Left lobe of liver (tissue), 2 donors: ENCODE data around the gene RNASE8. TPM values are rescaled to one million over a fixed set of nuclear protein-coding genes. Genes with fewer than 3 reads are reported as not detected.
A peak's percentile ranks its signal among the peaks of the same experiment; 100 is the strongest.
"Not testable (repeated sequence)": the region's sequence is repeated elsewhere in the genome, so short reads cannot be mapped to it uniquely, and the experiment has no call there.

ENCODE experiments used
- ATAC-seq: fragments of 200-7000 bp; cut with Tn5 transposase; one replicate; pipeline ENCODE4 v1.9.1; 2020; ENCODE audit warnings: mild to moderate bottlenecking, moderate library complexity
- DNase-seq: peaks from one replicate; pipeline ENCODE4 v3.0.0-alpha.2; 2020; ENCODE audit warnings: low spot score
- total RNA-seq: library from RNA; stranded (reverse); gene quantifications from one replicate; pipeline ENCODE4 v1.2.1, GENCODE V29; 2021
- donor health status: DM: no; HTN: no; CAD: no; lungs with moderate emphysema.
- donor health status: DM: no; HTN: yes; CAD: no.

RNASE8 gene
- total RNA-seq, 1 donor from 2014 or later, result not detected

DNA sequence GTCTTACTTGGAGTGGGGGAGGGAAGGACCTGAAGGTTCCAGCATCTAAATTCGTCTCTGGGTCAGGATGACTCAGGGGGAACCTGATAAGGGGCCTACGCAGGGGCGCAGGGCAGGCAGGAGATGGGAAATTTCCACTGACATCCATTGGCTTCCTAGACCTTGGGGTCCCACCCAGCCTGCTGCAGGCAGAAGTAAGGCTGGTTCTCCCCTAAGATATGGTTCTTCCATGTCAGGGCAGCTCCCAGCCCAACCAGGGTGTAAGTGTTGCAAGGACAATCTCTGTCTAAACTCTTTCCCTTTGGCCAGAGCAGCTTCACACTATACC is 30.7 kb upstream of the RNASE8 start:
- ATAC-seq, result no peak

DNA sequence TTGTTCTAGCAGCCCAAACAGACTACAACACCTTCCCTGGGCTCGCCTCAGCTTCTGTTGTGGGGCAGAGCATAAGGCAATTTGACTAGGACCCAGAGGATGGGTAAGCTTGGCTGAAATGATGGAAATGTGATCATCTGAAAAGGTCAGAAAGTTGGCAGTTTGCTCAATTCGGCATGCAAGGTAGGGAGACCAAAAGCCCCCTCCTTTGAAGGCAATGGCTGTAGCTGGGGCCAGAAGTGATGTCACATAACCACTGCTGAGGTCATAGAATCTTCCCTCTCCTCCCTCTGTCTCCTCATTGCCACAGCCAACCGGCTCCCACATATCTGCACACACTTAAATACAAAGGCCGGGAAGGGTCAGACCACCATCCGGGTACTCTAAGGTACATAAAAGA is 27.7 kb upstream of the RNASE8 start, which contains the start of gene TPPP2:
Gene TPPP2, plus strand, starts transcription at position 301 of the 400 bp plus-strand sequence. CDS start 365 bp downstream, outside the sequence.
- no peak for ATAC-seq
- no peak for DNase-seq

More for the DNA sequence above, 30.7 kb upstream of the RNASE8 start:
- DNase-seq, result no peak

DNA sequence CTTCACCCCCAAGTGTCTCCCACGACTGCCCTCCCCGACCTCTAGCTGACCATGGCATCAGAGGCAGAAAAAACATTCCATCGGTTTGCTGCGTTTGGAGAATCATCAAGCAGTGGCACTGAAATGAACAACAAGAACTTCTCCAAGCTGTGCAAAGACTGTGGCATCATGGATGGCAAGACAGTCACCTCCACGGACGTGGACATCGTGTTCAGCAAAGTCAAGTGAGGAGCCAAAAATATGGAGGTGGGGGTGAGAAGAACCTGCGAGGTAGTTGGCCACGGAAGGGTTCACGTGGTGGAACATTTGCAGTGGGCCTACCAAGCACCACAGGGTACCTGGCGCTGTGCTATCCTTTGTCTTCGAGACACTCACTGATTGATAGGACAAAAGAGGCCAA is 27.1 kb upstream of the RNASE8 start:
- DNase-seq (no peak), ATAC-seq (no peak)

DNA sequence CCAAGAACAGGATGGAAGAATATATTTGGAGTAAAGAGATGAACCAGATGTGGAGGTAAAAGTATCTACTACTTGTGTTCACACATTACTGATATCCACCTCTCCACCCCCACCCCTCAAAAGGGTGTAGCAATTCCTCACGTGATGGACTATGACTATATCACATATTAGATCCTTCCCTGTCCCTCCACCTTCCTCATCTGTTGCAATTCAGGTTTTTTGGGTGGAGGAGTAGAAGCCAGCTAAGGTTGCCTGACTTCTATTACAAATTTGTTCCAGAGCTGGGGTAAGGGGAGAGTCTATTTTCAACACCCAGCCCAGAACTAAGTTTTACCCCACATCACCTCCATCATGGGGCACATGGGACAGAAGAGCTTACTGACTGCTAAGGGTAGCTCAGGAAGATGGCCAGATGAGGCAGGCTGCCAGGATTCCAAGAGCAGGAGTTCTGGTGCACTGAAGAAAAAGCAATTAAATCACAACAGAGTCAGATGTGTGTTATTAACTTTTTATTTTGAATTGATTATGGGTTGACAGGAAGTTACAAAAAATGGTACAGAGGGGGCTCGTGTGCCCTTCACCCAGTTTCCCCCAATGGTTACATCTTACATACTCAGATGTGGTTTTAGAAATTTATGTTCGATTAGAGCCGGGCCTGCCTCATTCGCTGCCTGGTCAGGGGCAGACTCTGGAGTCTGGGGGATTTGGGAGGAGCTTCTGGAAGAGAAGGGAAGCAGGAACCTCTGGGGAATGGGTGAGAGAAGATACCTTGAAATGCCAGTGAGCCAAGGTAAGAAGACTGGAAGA is 25.1 kb upstream of the RNASE8 start:
- no peak for ATAC-seq

DNA sequence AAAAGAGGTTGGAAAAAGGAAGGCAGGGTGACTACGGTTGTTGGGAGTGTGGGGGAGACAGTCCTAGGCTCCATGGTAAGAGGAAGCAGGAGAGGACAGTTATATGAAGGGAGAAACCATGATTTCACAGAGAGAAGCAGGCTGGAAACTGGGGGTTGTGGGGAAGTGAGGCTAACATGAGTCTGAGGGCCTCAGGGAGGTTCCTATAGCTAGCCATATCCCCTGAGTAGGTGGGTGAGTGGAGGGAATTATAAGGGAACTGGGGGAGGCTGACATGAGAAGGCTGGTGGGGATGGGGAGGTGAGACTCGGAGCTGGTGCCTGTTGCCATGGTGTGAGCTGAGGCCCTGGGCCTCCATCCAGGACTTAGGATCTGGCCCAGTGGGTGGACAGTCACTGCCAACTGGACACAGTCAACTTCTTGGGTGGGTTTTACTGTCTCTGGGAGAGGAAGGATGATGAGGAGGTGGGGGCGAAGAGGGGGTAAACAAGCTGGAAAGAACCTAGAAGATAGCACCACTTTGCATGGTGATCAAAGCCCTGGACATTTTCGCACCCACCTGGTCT is 24.4 kb upstream of the RNASE8 start:
- DNase-seq (no peak), ATAC-seq (no peak)

More for the DNA sequence above, 25.1 kb upstream of the RNASE8 start:
- no peak for DNase-seq

DNA sequence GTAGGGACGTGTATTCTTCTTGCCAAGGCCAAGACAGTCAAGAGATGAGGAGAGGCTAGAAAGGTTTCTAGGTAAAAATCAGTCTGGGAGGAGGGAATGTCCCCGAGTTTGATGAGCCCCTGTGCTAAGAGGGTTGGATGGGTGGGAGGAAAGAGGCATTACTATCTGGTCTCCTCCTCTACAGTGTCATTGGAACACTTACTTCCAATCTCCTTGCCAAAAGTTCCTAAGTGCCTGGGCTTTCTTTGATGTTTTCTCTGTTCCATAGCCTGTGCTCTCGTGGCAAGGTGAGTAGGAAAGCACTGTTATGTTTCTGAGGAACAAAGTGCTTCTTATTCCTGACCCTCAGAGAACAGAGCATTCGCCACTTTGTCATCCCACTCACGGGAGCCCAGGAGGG is 22.9 kb upstream of the RNASE8 start, which contains the start of gene RNASE13:
Gene RNASE13, minus strand, starts transcription at position 101 of the 400 bp plus-strand sequence. CDS start 519 bp downstream, outside the sequence.
- no peak for DNase-seq
- ATAC-seq, result no peak

DNA sequence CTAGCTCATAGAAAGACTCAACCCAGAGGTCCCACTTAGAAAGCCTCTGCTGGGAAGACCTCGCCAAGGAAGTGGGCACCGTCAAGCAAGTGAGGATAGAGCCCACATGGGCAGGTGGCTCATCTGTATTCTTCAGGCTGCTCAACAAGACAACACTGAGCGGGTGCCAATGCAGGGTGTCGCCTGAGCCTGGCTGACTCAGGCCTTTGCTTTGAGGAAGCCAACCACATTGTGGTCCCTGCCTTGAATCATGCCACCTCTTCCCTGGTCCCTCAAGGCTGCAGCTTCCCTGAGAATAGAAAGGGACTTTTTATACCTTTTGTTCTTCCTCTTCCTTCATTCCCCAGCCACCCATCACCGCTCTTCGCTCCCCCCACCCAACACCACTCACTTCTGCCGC is 20.9 kb upstream of the RNASE8 start:
- DNase-seq (no peak), ATAC-seq (no peak)

DNA sequence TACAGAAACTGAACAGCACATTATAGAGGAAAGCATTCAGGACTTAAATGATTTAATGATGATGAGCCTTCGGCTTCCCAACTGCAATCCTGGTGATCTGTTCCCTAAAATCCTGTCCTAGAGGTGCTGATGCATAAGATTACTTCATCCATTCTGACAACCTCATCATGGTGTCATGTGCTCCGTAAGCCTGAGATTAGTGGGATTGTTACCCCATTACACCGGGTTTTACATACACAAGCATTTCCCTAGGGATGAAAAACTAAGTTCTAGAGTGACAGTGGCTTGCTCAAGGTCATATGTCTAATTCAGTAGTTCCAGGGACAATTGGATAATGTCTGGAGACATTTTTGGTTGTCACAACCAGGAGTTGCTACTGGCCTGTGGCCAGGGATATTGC is 20.5 kb upstream of the RNASE8 start:
- DNase-seq, result no peak
- no peak for ATAC-seq

DNA sequence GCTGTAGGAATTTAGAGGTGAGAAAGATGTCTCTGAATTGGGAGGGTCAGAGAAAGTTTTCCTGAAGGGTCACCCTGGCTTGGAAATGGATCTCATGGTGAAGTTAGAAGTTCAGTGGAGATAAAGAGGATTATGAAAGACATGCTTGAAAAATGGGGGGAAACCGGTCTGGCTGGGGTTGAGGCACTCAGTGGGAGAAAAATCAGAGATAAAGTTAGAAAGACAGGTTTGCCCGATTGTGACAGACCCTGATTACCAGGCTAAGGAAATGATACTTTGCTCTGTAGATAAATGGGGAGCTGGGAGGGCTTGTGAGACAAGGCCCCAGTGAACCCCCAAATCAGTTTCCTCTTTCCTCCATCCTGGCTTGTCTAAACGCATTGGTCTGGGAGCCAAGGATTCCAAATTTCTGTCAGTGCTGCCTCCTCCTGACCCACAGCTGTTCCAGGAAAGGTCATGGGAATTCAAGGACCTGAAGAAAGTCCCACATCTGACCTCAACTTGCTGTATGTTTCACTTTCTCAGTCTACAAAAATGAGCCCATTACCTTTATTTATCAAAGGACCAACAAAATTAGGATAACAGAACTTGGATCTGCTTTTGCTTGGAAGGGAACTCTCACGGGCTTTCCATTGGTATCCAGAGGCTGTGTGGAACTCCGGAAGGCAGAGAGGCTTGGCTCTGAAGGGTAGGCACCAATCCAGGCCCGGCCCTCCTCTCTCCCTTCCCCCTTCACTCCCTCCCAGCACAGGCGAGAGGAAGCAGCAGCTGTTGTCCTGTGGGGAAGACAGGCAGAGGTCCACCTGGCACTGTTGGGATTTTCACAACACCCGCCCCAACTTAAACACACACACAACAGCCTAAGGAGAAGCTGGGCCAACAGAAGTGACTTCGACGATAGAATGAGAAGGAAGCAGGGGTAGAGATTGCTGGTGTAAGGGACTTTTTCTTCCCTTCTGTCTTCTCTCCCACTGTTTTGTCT is 18.9 kb upstream of the RNASE8 start:
- DNase-seq (peak; percentile 95), ATAC-seq (peak; percentile 84)

DNA sequence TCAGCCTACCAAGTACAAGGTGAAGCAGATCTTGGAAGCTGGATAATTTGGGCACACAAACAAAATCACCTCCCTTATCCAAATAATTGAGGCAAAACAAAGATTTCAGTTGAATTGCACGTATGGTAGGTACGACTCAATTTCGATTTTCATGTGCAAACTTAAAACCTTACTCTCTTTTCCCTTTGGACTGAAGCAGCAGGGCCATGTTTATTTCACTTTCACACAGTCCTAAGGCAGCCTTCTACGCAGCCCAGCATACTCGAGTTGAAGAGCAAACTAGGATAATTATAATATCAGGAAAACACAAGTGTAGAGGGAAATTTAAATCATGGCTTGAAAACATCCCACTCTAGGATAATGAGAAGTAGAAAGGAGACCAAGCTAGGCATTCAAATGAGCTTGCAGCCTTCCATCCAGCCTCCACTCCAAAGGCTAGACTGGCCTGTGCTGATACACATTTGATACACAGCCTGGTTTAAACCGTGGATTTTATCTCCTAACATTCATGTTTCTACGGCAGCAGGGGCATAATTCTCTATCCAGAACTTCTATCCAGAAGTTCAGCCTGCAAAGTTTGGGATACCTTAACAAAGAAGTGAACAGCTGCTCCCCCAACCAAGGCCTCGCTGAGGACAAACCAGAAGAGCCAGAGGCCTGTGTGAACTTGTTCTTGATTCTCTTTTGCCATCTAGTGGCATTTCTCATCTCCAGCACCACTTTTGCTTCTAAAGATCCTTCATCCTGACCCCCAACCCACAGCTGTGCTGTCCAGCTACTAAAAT is 17.8 kb upstream of the RNASE8 start:
- ATAC-seq (peak; percentile 54), DNase-seq (no peak)

DNA sequence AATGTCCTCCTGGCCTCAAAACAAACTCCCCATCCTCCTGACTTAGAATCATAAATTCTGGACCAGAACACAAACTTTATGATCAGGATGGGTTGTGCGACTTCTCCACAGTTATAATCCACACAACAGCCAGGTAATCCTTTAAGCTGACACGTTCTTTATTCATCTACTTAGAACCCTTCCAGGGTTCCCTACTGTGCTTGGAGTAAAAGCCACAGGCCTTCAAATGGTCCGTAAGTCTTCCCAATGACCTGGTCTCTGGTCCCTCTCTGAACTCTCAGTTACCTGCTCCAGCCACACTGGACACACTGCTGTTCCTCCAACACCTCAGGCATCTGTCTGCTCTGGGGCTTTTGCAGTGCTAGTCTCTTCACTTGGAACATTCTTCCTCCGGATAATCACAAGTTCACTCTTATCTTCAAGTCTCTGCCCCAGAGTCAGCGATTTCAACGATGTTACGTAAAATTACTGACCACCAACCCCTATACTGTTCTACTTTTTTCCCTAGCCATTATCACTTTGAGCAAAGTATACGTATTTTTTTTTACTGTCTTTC is 17.2 kb upstream of the RNASE8 start:
- DNase-seq (no peak), ATAC-seq (no peak)

DNA sequence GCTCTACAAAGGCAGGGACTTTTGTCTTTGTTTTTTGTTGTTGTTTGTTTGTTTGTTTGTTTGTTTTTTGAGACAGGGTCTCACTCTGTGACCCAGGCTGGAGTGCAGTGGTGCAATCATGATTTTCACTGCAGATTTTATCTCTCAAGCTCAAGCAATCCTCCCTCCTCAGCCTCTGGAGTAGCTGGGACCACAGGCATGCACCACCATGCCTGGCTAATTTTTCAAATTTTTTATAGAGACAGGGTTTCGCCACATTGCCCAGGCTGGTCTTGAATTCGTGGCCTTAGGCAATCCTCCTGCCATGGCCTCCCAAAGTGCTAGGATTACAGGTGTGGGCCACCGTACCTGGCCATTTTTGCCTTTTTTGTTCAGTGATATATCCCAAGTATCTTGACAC is 16.7 kb upstream of the RNASE8 start:
- not testable (repeated sequence) for ATAC-seq, DNase-seq

DNA sequence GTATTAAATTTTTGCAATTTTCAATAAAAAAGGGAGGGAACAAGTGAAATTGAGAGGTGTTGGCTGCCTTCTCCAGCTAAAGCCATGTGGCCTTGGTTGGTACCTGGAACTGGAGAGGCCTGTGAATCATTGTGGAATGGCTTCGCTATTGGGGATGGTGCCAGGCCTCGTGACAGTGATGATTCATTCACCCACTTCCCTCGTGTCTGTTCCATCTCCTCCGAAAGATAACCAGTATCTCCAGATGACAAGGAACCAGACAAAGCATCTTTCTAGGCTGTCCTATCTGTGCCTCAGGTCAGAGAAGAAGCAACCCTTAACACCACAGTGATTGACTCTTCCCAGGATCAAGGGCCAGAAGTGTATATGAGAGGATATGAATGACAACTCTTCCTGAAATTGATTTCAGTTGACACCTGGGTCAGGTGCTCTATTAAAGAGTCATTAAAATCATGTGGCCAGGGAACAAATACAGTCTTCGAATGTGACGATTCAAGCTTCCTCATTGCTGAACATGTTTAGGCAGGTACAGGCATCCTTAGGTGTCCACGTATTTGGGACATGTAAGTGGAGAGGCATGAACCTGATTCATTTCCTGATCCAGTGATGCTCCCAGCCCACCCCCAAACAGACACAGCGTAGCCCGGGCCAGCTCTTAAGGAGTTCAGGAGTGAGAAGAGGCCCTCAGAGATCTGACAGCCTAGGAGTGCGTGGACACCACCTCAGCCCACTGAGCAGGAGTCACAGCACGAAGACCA is 15.8 kb upstream of the RNASE8 start, which contains the start of gene RNASE7:
Gene RNASE7, plus strand, starts transcription at position 687 of the 758 bp plus-strand sequence. CDS start 631 bp downstream, outside the sequence.
- DNase-seq (no peak), ATAC-seq (no peak)

DNA sequence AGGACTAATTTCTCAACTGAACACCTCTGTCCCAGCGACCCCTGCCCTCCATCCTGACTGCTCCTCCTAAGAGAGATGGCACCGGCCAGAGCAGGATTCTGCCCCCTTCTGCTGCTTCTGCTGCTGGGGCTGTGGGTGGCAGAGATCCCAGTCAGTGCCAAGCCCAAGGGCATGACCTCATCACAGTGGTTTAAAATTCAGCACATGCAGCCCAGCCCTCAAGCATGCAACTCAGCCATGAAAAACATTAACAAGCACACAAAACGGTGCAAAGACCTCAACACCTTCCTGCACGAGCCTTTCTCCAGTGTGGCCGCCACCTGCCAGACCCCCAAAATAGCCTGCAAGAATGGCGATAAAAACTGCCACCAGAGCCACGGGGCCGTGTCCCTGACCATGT is 14.7 kb upstream of the RNASE8 start:
- DNase-seq, result peak; percentile 71
- ATAC-seq, result peak; percentile 45

DNA sequence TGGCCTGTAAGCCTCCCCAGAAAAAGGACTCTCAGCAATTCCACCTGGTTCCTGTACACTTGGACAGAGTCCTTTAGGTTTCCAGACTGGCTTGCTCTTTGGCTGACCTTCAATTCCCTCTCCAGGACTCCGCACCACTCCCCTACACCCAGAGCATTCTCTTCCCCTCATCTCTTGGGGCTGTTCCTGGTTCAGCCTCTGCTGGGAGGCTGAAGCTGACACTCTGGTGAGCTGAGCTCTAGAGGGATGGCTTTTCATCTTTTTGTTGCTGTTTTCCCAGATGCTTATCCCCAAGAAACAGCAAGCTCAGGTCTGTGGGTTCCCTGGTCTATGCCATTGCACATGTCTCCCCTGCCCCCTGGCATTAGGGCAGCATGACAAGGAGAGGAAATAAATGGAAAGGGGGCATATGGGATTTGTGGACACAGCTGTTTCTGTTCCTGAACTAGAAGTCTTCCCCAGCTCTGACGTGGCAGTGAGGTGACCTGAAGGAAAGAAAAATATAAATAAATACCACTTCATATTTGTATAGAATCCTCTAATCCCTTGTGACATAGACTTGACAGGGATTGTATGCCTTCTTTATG is 14.1 kb upstream of the RNASE8 start:
- ATAC-seq (peak; percentile 42), DNase-seq (no peak)

DNA sequence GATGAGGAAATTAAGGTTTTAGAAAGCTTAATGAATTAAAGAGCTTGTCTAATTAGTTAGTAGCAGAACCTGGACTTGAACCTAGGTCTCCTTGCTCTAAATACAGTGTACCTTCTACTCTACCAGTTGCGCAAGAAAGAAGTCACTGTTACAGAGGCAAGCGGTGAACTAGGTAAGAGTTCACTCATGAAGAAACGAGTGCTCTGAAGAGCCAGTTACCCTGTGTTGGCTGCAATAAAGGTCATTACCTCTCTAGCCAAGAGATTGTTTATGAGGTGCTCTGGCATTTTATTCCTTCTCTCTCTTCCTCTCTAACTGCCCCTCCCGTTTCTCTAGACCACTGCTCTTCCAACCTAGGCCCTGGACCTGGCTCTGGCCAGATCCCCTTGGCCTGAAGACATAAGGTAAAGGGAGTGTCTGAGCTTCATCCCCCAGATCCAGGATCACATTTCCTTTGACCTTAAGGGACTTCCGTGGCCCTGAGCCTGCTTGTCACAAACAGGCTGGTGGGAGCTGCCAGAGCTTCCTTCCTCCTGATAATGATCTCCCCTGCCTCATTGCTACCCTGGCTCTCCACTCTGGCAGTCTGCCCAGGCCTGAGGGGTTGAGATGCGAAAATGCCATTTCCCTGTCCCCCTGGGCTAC is 13.5 kb upstream of the RNASE8 start:
- DNase-seq (peak; percentile 66), ATAC-seq (peak; percentile 58)

DNA sequence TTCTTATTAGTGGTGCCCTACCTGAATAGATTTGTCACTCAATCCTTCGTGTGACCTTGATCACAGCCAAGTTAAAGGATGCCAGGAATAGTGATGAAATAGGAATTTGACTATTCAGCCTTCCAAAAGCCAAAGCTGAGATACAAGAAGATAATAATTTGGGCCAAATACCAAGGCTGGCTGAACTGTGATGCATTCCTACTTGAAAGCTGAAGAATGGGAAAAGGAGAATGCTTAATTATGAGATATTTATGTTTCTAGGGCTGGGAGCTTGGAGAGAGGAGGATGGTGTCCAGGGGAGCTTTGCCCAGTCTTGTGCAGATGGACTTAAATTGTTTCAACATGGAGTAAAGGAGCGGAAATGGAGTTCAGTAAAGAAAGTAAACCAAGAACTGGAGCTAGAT is 10.2 kb upstream of the RNASE8 start:
- DNase-seq (no peak), ATAC-seq (peak; percentile 17)

DNA sequence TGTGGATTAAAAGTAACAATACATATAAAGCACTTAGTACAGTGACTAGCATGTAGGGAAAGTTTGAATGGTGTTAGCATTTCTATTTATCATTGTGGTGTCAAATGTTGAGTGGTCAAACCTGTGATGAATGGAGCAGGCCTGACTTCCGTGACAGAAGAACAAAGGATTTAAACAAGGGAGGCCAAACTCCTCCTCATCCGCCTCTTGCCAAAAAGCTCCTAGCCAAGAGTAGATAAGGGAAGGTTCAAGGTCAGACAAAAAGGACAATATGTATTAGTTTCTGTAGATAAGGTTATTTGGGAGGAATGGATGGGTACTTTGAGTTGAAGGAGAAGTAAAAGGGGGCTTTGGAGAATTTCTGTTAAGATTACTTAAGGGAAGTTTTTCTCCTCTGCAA is 9.0 kb upstream of the RNASE8 start:
- ATAC-seq, result peak; percentile 69
- peak; percentile 64 for DNase-seq
